Kidney (tissue), 14 donors: ENCODE results near the gene HS1BP3. TPM values are rescaled to one million over a fixed set of nuclear protein-coding genes. Genes with fewer than 3 reads are reported as not detected.
A peak's percentile ranks its signal among the peaks of the same experiment; 100 is the strongest.

Source experiments
- DNase-seq, 5 donors: peaks; one replicate each; pipeline ENCODE4 v3.0.0-alpha.2; 2013 to 2020
- FAIRE-seq: peaks from 2 replicates; lab custom pipeline; 2012; peaks lifted over from hg19 to GRCh38; lab: Jason Lieb, UNC
- H3K27ac ChIP-seq, 2 donors: one replicate each; pipeline ENCODE4 v1.7.0; 2013; ENCODE audit warnings: low read depth in 2 of 2, low read length in 2 of 2, inconsistent platforms in 1 of 2
- H3K27me3 ChIP-seq: one replicate; pipeline ENCODE4 v1.7.1; 2013; ENCODE audit warnings: low read length, inconsistent platforms; ENCODE audit not compliant: control insufficient read depth, insufficient read depth
- H3K36me3 ChIP-seq, 3 donors: one replicate each; pipeline versions ENCODE4 v1.7.0 to v1.7.1; 2013; ENCODE audit warnings: low read length in 3 of 3, control low read depth in 1 of 3, inconsistent platforms in 1 of 3; ENCODE audit not compliant: insufficient read depth in 3 of 3, control insufficient read depth in 2 of 3
- H3K4me1 ChIP-seq, 3 donors: one replicate each; pipeline versions ENCODE4 v1.7.0 to v1.7.1; 2013; ENCODE audit warnings: low read length in 3 of 3, inconsistent platforms in 1 of 3, low read depth in 1 of 3; ENCODE audit not compliant: control insufficient read depth in 2 of 3, insufficient read depth in 2 of 3
- H3K4me3 ChIP-seq, 3 donors: one replicate each; pipeline versions ENCODE4 v1.7.0 to v1.8.1; 2013; ENCODE audit warnings: low read length in 3 of 3, control low read depth in 1 of 3, inconsistent platforms in 1 of 3
- H3K9ac ChIP-seq, 3 donors: one replicate each; pipeline versions ENCODE4 v1.7.0 to v1.7.1; 2013; ENCODE audit warnings: low read length in 3 of 3, control low read depth in 1 of 3, inconsistent platforms in 1 of 3
- H3K9me3 ChIP-seq, 3 donors: one replicate each; pipeline versions ENCODE4 v1.7.0 to v1.7.1; 2013; ENCODE audit warnings: low read length in 3 of 3, control low read depth in 1 of 3, inconsistent platforms in 1 of 3; ENCODE audit not compliant: control insufficient read depth in 2 of 3, insufficient read depth in 1 of 3
- intact Hi-C: fragments of 100-400 bp; cut with DNase I; formaldehyde crosslinking; loops from one replicate; pipeline ENCODE4 v1.11.1; 2022
- polyA plus RNA-seq: library from polyadenylated mRNA; stranded (reverse); fragments of 350-450 nt; fragmentation: Illumina TruSeq; extraction: RNeasy Lipid Tissue Mini Kit (QIAGEN cat#74804); gene quantifications from one replicate; pipeline ENCODE4 v1.2.3, GENCODE V29; 2014; ENCODE audit warnings: low read depth, low replicate concordance; ENCODE audit not compliant: insufficient read depth
- total RNA-seq: library from RNA; stranded (reverse); fragmentation: NEBNext Ultra II Directional; extraction: Animal tissue kit (Norgen Biotek cat#: 25700); gene quantifications from one replicate; pipeline ENCODE4 v1.2.1, GENCODE V29; 2021
- TF ChIP-seq, protein P1 (sequence below): IDR thresholded peaks from 3 replicates; pipeline ENCODE4 v1.5.1; 2012; ENCODE audit warnings: mild to moderate bottlenecking, moderate library complexity, borderline replicate concordance; ENCODE audit not compliant: insufficient read depth; ENCODE audit errors: extremely low read depth
- donor health status: control.
- donor health status: control.
- donor health status: control.
- donor health status: control.
- donor health status: control.
- donor health status: DM: yes; HTN: yes; CAD: no.
- donor health status: Normal renal cell carcinoma (clear cell type).

Gene HS1BP3
- total and polyA plus RNA-seq, 2 donors from 2014 or later = 35.5 to 37.5 TPM

DNA sequence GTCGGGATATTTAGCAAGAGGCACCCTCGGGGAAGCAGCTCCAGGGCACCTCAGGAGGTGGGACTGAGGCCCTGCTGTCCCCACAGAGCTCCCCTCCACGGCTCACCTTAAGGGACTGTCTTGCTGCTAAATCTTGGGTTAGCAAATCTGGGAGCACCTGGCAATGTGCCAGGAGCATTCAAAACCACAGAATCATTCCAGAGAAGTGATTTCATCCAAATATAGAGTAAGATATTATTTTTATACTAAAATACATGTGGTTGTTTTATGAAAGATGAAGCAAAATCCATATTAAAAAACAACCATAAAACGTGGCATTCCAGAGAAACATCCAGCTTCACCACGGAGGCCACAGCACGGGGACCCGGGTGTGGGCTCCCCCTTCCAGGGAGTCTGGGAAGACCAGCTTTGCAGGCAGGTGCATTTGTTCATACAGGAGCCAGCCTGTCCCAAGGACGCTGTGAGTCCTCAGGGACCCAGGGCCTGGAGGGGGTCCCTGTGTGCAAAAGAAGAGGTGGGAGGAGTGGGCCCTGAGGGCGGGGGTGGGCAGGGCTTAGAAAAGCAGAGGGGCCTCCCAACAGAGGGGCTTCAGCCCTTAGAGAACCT is 16.3 kb downstream of the HS1BP3 start:
- Histone ChIP-seq H3K9ac (peak overlapping the region in 1 of 3 donors; percentile 36), H3K4me1 (peaks cover 0 to 19% (median 13%) of the 10 kb centered on the region in 3 donors), H3K27me3 (no peaks in the 10 kb centered on the region), H3K9me3 (no peaks in the 10 kb centered on the region), H3K27ac (peak overlapping the region in 1 of 2 donors; percentile 61), H3K4me3 (no peak overlapping the region), H3K36me3 (peaks cover 0 to 12% (median 6%) of the 10 kb centered on the region in 3 donors)
- TF ChIP-seq, protein P1, sequence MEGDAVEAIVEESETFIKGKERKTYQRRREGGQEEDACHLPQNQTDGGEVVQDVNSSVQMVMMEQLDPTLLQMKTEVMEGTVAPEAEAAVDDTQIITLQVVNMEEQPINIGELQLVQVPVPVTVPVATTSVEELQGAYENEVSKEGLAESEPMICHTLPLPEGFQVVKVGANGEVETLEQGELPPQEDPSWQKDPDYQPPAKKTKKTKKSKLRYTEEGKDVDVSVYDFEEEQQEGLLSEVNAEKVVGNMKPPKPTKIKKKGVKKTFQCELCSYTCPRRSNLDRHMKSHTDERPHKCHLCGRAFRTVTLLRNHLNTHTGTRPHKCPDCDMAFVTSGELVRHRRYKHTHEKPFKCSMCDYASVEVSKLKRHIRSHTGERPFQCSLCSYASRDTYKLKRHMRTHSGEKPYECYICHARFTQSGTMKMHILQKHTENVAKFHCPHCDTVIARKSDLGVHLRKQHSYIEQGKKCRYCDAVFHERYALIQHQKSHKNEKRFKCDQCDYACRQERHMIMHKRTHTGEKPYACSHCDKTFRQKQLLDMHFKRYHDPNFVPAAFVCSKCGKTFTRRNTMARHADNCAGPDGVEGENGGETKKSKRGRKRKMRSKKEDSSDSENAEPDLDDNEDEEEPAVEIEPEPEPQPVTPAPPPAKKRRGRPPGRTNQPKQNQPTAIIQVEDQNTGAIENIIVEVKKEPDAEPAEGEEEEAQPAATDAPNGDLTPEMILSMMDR = no peak
- intact Hi-C loops = loop anchor here (5.0 kb wide), 1 partner anchor 192 kb away; no protein-coding TSS in a partner anchor
- no peak for FAIRE-seq
- DNase-seq = peak in 1 of 5 donors; percentile 74

DNA sequence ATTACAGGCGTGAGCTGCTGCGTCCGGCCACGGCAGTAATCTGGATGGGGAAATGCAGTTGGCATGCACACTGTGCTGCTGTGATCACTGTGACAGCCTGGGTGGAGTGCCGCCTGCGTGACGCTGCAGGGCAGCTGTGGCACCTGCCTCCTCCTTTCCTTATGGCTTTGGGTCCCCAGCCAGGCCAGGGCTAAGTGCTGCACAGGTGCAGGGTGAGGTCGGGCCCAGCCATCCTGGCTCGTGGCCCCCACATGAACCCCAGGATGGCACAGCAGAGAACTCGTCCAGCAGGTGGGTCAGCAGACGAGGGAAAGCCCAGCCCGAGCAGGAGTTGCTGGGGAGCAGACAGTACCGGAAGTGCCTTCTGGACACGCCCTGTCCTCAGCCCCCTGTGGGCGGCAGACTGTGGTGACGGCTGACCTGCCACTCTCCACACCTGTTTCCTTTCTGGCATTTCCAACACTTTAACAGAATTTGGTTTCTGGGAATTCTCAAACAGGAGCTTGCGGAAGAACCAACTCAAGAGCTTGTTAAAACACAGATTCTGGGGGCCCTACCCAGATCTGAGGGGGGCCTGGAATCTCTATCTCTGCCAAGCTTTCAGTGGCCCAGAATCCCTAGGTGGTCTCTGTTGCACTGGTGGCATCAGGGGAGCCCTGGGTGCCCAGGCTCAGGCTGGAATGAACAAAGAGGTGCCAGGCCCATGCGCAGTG is 16.9 kb downstream of the HS1BP3 start:
- peaks cover 0 to 19% (median 16%) of the 10 kb centered on the region in 3 donors for H3K4me1 ChIP-seq
- TF ChIP-seq, protein P1 = no peak
- H3K4me3 ChIP-seq = no peak overlapping the region
- DNase-seq (peak in 4 of 5 donors; percentile 49 to 94 (median 52)), FAIRE-seq (no peak)
- H3K27ac ChIP-seq = peak overlapping the region; percentile 55 to 61
- intact Hi-C loops = no loop called here
- H3K27me3 ChIP-seq = no peaks in the 10 kb centered on the region
- peak overlapping the region in 1 of 3 donors; percentile 36 for H3K9ac ChIP-seq
- peaks cover 0 to 12% (median 5%) of the 10 kb centered on the region in 3 donors for H3K36me3 ChIP-seq
- no peaks in the 10 kb centered on the region for H3K9me3 ChIP-seq

DNA sequence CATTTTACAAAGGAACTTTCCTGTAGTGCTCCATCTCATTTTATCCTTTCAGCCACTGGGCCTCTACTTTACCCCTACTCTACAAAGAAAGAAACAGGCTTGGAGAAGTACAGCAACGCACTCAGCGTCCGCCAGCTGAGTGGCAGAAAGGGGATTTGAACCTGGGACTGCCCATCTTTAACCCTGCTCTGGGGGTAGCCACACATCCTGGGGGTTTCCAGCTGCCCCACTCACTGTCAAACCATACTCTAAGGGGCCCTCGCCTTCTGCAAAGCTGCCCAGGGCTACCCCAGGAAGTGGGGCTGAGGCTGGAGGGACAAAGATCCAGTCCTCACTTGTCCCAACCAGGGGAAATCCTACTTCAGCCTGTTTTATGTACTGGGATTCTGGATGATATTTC is 17.9 kb downstream of the HS1BP3 start:
- Histone ChIP-seq H3K9ac (no peak overlapping the region), H3K36me3 (peaks cover 0 to 9% (median 5%) of the 10 kb centered on the region in 3 donors), H3K9me3 (no peaks in the 10 kb centered on the region), H3K27ac (no peak overlapping the region), H3K27me3 (no peaks in the 10 kb centered on the region), H3K4me1 (peaks cover 0 to 19% (median 16%) of the 10 kb centered on the region in 3 donors), H3K4me3 (no peak overlapping the region)
- peak in 1 of 5 donors; percentile 33 for DNase-seq
- TF ChIP-seq, protein P1 = no peak
- no peak for FAIRE-seq
- intact Hi-C loops = no loop called here
